ENCODE results near the gene CEP89.

DNA sequence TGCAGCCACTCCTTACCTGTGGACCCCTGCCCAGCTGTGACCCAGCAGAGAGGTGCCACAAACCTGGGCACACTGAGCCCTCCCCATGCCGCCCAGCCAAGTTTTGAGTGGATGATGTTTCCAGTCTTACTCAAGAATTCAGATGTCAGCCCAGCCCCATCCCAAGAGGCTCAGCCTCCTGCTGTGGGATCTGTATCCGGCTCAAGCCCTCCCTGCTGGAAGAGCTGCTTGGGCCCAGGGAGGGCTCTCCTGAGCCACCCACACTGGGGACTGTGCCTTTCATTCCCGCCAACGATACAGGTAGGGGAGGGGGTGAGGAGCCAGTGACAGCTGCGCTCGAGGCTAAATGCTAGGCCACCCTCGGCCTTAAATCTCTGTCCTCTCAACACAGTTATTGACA, 96.3 kb downstream of the CEP89 start:
- TF ChIP-seq, protein P1, sequence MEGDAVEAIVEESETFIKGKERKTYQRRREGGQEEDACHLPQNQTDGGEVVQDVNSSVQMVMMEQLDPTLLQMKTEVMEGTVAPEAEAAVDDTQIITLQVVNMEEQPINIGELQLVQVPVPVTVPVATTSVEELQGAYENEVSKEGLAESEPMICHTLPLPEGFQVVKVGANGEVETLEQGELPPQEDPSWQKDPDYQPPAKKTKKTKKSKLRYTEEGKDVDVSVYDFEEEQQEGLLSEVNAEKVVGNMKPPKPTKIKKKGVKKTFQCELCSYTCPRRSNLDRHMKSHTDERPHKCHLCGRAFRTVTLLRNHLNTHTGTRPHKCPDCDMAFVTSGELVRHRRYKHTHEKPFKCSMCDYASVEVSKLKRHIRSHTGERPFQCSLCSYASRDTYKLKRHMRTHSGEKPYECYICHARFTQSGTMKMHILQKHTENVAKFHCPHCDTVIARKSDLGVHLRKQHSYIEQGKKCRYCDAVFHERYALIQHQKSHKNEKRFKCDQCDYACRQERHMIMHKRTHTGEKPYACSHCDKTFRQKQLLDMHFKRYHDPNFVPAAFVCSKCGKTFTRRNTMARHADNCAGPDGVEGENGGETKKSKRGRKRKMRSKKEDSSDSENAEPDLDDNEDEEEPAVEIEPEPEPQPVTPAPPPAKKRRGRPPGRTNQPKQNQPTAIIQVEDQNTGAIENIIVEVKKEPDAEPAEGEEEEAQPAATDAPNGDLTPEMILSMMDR (IDR thresholded peaks at IDR 0.05; ENCODE audit: low read length): no peak
- TF ChIP-seq EZH2 (optimal IDR thresholded peaks at IDR 0.05; ENCODE audit: low read depth, low read length): no peak
